RCC 7860 (cell line): ENCODE measurements around the gene CNTN4.

Experiments used
- DNase-seq: peaks from one replicate; pipeline ENCODE4 v3.0.0-alpha.2; 2015; ENCODE audit warnings: low spot score
- FAIRE-seq: peaks from 2 replicates; lab custom pipeline; 2012; peaks lifted over from hg19 to GRCh38; lab: Jason Lieb, UNC

Gene CNTN4

DNA sequence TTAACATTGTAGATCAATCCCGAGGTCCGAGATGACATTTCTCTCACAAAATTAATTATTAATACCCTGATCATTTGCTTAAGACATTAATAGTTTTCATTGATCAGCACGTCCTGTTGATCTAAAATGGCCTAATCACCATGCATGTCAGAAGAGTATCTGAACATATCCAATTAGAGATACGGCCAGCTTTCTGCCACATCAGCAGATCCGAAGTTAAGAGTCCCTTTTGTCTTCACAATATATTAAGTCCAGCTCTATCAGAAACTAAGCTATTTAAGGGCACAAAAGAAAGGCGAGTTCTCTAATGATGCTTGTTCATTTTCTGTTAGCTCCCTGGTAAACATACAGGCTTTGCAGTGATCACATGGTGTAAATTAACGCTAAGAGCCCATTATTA, 470.3 kb downstream of the CNTN4 start:
- no peak for FAIRE-seq
- no peak for DNase-seq

DNA sequence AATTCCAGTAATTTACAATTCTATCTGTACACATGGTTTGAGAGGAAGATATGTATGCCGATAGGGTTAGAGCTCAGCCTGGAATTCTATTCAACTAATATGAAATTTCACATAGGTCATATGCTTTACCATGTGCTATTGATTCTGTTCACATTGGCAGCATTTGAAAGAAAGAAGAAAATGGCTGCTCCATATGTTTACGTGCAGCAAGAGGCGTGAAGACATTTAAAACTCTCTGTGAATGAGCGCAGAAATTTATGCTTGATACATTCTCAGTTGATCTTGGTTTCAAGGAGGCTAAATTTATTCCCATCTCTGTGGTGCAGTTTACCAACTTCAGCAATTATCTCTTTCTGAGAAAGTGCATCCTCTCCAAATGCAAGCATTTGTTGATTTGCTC, 478.9 kb downstream of the CNTN4 start:
- FAIRE-seq = no peak
- DNase-seq = no peak

DNA sequence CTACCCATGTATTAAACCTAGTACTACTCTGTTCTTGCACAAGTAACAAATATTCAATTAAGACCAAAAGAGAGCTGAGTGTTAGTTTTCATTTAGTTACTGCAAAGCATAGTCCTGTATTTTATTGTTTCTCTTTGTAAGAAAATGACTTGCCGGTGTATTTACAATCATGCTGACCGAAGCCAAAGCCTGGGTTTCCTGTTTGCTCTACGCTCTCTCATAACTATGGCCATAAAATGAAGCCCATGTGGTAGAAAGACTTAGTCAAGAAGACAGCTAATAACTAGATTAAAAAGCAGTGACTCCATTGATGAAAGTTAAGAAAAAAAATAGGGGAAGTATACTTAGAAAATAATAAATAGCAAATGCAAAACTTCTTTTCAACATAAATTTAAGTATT, 479.9 kb downstream of the CNTN4 start:
- no peak for DNase-seq
- FAIRE-seq = no peak

DNA sequence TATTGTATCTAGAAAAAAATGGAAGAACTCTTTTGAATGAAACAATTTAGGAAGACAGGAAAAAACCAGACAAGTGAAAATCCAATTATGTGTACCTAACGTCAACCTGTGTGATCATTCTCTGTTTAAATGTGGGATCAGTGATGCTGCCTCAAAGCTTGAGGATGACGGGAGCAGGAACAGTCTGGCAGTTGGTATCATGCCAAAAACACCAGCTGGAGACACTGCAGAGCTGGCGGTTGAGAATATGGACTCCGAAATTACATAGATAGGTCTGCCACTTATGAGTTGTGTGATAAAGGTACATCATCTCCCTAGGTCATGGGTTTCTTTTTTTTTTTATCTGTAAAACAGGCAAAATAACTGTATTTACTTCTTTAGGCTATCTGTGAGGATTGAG, 480.5 kb downstream of the CNTN4 start:
- no peak for DNase-seq
- FAIRE-seq = no peak

DNA sequence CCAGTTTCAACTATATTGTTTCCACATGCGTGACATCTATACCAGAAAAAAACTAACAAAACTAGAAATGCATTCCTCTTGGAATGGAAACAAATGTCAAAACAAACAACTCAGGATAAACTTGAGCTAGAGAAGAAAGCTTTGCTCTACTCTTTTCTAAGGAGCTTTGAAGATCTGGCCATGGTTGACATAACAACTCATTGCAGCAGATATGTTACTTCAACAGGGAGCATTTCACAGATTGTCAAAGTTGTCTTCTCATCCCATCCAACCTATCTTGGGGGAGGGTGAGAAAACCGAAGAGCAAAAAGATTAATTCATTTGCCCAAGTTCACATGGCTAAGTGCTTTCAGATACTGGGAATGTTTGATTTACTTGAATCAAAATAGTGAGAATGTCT, 484.4 kb downstream of the CNTN4 start:
- DNase-seq (no peak), FAIRE-seq (no peak)

DNA sequence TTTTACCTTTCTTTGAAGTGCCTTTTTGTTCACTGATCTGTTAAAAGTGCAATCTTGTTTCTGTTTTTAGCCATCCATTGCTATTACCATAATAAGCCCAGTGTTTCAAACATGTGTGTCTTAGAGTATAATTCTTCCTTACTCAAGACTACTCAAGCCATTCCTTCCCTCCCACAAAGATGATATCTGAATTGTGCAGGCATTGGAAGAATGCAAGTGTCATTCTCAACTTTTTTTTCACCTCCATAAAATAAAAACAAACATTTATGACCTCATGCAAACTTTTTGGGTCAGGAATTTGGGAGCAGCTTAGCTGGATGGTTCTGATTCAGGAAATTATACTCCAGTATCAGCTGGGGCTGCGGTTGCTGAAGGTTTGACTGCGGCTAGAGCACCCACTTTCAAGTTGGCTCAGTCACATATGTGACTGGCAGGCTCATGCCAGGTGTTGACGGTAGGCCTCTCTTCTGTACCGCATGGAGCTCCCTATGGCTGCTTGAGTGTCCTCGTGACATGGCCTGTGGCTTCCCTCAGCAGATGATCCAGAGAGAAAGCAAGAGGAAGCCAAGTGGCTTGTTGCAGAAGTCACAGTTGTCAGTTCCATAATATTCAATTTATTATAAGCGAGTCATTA, 490.8 kb downstream of the CNTN4 start:
- FAIRE-seq (no peak), DNase-seq (no peak)

DNA sequence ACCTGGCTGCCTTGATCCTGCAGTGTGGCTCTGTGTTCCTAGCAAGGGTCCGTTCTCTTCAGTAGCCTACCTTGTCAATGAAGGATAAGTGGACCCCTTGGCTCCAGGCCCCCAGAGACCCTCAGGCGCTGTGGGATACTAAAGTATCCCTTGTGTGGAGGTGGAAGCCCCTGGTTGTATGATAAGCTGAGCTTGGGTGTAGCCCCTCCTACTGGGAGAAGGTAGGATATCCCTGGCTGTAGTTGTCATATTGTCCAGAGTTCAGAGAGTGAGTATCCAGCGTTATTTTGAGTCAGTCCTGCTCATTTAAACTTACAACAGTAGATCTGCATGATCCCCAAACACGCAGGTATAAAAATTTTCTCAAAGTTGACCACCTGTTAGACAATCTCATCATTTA, 496.8 kb downstream of the CNTN4 start:
- FAIRE-seq = no peak

DNA sequence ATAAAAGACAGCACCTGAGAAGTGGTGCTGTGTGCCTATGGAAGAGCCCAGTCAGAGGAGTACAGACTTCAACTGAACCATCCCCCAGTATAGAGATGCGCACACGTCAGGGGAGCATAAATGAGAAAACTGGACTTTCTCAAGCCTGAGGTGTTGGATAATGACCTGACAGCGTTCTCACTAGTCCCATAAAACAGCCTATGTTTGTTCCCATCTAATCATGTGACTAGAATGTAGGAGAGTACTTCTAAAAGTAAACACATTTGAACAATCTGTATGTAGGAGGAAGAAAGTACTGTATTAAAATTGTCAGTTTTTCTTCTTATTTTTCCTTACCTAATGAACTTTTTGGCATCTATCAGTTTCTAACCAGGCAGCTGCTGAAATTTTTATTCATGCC, 498.9 kb downstream of the CNTN4 start:
- FAIRE-seq (no peak), DNase-seq (no peak)

More for the DNA sequence above, 496.8 kb downstream of the CNTN4 start:
- DNase-seq = no peak

DNA sequence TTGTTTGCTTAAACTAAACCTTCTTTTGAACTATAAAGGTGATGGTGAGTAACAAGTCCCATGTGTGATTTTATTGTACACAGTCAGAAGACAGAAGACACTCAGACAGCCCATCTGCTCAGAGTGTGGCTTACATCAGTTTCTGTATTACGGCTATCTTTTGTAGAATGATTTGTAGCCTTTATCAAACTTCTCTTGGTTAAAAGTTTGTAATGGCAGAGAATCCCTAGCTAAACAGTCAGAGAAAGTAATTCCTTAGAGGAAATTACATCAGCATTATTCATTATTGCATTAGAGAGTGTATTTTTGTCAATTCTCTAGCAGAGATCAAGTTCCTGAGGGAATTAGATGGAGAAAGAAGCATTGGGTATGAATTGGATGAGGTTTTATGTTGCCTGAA, 500.8 kb downstream of the CNTN4 start:
- DNase-seq (no peak), FAIRE-seq (no peak)

DNA sequence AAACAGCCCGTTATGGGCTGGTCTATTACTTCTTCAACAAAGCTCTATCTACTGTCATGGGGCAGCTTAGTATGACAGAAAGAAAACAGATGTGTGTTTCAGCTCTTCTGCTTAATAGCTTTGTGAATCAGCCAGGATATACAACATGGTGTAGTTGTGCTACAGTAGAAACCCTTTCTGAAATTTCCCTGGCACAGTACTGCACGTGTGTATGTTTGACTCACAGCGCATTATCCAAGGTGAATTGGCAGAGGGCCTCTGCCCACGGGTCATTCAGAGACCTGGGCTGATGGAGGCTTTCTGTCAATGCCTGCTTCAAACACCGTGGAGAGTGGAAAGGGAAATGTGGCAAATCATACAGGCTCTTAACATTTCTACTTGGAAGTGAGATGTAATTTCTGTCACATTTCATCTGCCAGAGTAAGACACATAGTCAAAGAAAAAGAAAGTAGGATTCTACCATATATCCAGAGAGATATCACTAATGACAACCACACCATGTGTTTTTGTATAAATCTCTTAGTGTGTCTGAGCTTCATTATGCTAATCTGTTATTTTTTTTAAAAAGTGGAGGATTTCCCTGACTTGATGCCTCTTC, 505.1 kb downstream of the CNTN4 start:
- FAIRE-seq (no peak), DNase-seq (no peak)

DNA sequence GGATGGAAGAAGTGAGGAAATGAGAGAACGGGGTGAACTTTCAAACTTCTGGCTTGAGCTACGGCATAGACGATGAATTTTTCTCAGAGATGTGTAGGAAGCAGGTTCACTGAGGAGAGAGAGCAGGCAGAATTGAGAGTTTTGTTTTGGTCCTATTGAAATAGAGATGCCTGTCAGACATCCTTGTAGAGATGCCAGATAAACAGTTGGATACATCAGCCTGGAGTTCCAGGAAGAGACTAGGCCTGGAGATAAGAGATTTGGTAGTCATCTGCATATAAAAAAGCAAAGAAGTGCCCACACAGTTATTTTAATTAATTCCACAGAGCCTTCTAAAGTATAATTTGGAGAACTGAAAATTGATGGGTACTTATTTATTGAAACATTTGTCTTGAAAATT, 515.9 kb downstream of the CNTN4 start:
- FAIRE-seq (no peak), DNase-seq (no peak)

DNA sequence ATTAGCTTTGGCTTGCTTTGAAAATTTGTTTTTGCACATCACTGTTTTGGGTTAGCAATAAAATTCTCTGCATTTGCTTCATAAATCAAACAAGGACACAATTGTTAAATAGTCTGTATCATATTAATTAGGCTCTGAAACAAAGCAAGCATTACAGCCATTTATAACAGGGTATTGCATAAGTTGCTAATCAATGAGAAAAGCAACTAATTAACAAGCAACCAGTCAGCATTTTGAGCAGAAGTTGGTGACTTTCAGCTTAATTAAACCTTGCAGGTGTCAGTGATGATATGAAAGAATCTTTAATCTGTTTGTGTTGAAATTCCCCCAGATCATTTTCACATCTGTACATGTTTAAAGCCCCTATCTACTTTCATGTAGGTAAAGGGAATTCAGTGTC, 516.4 kb downstream of the CNTN4 start:
- DNase-seq (no peak), FAIRE-seq (no peak)

DNA sequence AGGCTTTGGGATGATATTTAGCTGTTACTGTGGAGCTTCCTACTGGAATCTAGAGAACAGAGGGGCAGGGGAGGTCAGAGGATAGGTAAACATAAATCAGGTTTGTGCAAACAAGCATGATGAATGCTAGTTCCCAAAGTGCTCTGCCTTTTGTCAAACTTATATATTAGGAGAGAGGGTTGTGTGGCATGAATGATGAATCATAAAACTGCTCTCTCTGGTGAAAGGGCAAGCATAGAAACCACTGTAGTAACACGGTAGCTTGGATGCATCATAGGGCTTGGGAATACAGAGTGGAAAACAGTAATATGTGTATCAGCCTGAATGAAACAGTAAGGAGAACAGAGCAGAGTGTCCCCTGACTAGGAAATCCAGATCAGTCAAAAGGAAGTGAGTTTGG, 524.8 kb downstream of the CNTN4 start:
- DNase-seq (no peak), FAIRE-seq (no peak)

DNA sequence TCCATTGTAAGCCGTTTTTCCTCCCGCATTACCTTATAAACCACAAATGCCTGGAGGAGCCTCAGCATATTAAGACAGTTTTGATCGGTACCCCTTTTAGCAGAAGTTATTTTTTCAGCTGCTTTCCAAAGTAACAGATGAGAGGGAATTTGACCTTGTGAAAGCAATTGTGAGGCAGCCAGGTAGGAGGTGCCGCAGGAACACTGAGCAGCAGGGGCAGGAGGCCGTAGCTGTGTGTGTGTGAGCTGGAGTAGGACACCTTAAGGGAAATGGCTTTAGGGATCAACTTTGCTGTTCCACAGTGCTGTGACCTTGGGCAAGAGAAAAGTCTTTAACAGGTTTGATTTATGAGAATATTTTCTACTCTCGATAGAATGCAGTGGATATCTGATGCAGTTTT, 529.5 kb downstream of the CNTN4 start:
- DNase-seq (no peak), FAIRE-seq (no peak)

DNA sequence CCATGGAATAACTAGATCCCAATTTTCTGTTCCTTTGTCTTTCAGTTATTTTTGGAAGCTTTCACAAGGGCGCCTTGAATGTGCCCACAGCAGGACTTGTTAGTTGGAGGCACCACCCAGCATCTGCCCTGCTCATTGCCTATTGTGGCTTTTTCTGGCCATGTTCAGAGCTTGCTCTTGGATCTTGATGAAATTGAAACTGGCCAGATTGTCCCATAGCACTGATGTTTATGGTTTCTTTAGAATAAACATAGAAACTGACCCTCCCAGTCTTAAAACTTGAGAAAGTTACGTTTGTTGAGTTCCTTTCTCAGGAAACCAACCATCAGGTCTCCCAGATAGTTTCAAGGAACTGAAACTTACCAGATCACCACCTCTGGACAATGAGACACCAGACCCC, 536.8 kb downstream of the CNTN4 start:
- no peak for FAIRE-seq
- no peak for DNase-seq

DNA sequence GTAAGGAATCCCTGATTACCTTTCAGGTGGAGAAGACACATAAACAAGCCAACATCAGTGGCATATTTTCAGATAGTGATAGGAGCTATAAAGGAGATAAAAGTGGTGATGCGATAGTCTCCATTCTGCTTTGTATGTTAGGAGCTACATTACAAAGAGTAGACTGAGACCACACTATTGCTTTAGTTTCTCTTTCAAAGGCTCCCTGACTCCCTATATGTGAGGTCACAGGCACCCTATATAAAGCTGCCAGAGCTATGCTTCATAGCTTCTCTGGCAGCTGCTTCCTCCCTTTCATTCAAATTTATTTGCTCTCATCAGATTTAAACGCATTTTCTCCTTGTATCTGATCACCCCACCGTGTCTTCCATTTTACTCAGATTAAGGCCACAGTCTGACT, 544.9 kb downstream of the CNTN4 start:
- DNase-seq (no peak), FAIRE-seq (no peak)

DNA sequence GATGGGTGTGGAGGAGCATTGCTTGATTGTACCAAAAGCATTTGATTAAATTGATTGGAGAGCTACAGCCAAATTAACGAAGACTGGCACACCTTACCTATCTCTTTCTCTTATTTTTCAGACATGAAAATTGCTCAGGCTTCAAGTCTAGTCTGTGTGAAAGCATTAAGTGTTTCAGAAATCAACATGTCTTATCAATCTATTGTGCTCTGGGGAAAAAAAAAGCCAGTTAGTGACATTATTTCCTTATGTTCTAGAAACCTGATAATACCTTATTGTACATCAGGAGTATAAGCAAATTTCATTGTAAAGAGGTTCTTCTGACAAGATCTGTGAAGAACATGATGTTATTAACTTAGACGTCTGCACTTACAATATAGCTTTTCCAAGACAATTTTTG, 546.3 kb downstream of the CNTN4 start:
- FAIRE-seq = no peak
- DNase-seq = no peak

DNA sequence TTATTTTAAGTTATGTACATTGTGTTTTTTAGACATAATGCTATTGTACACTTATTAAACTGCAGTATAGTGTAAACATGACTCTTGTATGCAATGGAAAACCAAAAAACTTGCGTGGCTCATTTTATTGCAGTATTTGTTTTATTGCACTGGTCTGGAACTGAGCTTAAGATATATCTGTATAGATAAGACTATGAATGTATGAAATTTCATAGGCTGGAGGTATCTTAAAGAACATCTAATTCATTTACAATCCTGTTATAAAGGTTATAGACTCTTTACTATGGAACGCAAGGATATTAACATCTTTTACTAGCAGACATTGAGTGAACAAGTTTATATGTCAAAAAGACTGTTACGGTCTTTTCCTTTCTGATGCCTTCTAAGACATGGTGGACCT, 552.1 kb downstream of the CNTN4 start:
- FAIRE-seq (no peak), DNase-seq (no peak)

DNA sequence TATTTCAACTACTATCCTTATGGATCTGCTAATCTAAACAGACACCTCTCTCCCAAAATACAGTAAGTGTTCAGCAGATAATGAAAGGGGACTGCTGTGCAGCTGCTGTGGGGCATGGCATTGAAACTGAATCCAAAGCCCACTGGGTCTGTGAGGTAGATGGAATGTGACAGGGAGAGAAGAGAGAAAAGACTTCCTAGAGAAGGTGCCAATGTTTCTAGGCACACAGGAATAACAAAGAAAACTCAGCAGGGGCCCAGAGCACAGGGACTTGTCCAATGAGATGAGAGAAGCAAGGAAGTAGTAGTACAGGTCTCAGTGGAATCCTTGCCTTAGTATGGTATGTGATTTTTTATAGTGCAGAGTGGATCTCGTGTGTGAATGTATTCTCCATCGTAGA, 553.7 kb downstream of the CNTN4 start:
- FAIRE-seq (no peak), DNase-seq (no peak)

DNA sequence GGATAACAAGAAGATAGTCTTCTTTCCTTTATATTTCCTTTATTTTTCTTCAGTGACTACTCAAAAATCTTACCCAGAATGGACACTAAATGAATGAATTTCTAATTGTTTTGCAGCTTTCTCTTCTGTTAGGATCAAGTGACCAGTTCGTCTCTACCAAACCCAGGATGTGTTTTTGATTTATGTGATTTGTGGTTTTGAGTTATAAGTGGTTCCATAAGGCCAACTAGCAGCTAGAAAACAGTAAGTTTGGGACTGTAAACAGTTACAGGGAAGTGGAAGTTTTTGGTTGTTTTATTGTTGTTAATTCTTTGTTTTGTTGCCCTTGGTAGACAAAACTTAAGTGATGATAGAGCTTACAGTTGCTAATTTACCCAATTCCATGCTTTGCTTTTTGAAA, 555.0 kb downstream of the CNTN4 start:
- FAIRE-seq = no peak

DNA sequence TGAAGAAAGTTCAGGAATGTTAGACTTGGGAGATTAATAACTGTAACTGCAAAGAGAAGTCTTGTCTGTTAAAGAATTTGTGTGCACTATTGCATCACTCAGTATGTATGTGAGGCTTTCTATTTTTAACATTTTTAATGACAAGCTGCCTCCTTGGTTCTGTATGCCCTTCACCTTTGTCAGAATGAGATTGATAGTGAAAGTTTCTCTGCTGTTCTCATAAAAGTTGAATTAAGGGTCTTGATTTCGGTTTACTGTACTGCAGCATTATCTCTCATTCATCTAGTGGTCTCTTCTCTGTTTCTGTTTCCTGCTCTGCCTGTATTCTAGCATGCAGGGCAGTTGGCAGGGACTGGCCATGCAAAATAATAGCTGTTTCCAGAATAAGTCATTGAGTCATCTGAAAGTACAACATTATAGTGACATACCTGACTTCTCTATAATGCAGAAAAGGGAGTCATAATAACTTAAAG, 556.6 kb downstream of the CNTN4 start:
- FAIRE-seq (no peak), DNase-seq (no peak)

More for the DNA sequence above, 555.0 kb downstream of the CNTN4 start:
- no peak for DNase-seq

DNA sequence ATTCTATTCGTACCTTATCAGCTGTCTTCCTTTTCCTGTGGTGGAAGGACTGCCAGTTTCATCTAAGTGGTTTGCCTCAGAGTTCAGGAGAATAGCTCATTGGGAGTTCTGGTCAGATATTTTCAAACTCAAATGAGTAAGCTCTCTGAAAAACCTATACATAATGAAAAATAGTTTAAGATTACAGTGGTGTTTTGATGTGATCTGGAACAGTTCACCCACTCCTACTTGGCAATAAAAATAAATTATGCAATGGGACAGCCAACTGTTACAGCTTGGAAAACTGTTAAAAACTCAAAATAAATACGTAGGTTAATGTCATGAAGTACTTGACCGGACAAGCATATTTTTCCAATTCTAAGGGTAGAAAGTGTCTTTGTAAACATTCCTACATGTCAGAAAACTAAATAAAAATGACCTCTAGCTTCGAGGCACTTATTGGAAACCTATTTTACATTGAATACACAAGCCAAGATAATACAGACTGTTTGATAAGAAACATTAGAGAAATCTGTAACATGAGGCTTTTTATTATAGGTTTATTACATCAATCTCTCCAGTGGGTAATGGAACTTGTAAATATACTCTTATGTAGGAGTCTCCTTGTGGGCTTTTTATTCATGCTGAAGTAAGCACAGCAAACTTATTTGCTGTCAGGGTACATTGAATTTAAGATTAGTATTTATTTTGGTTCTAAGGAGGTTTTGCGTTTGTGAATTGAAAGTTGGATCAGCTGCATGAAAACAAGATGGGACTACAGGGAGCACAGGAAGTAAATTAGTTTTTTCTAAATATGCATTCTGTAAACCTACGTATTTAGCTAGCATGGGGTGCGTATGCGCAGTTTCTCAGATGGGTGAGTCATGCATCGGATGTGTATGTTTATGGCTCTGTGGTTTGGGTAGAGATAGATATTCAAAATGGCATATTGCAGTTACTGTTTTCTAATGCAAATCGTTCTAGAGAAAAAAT, 558.4 kb downstream of the CNTN4 start:
- FAIRE-seq (no peak), DNase-seq (no peak)
